GM11168 (cell line): Measurements from ENCODE around the gene PRKN.

Source experiments
- in situ Hi-C: fragments of 300-500 bp; cut with MboI; formaldehyde crosslinking; loops from one replicate; pipeline ENCODE4 v1.12.0; 2022; ENCODE audit warnings: low sequenced_read_pairs; ENCODE audit not compliant: unreplicated experiment

PRKN gene

GRCh38 chr6:162727322-162728182 lies at the start of gene PRKN, which contains the start of gene PACRG:
PRKN (minus strand) TSS chr6:162727766.
PACRG (plus strand) TSS chr6:162727974.
- in situ Hi-C loops, result no loop called here

- in situ Hi-C loops, result no loop called here
Observed at GRCh38 chr6:162777091-162777490, 49.5 kb upstream of the PRKN start.

- in situ Hi-C loops, result no loop called here
Observed at GRCh38 chr6:162773996-162774395, 46.4 kb upstream of the PRKN start.

- in situ Hi-C loops, result no loop called here
Observed at GRCh38 chr6:162772466-162772865, 44.9 kb upstream of the PRKN start.

- in situ Hi-C loops, result no loop called here
Observed at GRCh38 chr6:162770955-162771354, 43.4 kb upstream of the PRKN start.

GRCh38 chr6:162770136-162770535 lies 42.6 kb upstream of the PRKN start:
- in situ Hi-C loops, result no loop called here

- in situ Hi-C loops, result no loop called here
Observed at GRCh38 chr6:162753775-162754174, 26.2 kb upstream of the PRKN start.

- in situ Hi-C loops, result no loop called here
Observed at GRCh38 chr6:162751211-162751859, 23.8 kb upstream of the PRKN start.

- in situ Hi-C loops, result no loop called here
Observed at GRCh38 chr6:162750776-162751175, 23.2 kb upstream of the PRKN start.

GRCh38 chr6:162736961-162737360 lies 9.4 kb upstream of the PRKN start:
- in situ Hi-C loops, result no loop called here

GRCh38 chr6:162733489-162733888 lies 5.9 kb upstream of the PRKN start:
- in situ Hi-C loops, result no loop called here

GRCh38 chr6:162730502-162730901 lies 2.9 kb upstream of the PRKN start:
- in situ Hi-C loops, result no loop called here

GRCh38 chr6:162728706-162729105 lies 1.1 kb upstream of the PRKN start:
- in situ Hi-C loops, result no loop called here

GRCh38 chr6:162728197-162728596 lies 631 bp upstream of the PRKN start:
- in situ Hi-C loops, result no loop called here

GRCh38 chr6:162726947-162727321 lies 632 bp downstream of the PRKN start:
- in situ Hi-C loops, result no loop called here

- in situ Hi-C loops, result no loop called here
Observed at GRCh38 chr6:162722633-162723032, 4.9 kb downstream of the PRKN start.

- in situ Hi-C loops, result no loop called here
Observed at GRCh38 chr6:162722226-162722625, 5.3 kb downstream of the PRKN start.

GRCh38 chr6:162721404-162721687 lies 6.2 kb downstream of the PRKN start:
- in situ Hi-C loops, result no loop called here

- in situ Hi-C loops, result no loop called here
Observed at GRCh38 chr6:162719528-162719927, 8.0 kb downstream of the PRKN start.

GRCh38 chr6:162715601-162716000 lies 12.0 kb downstream of the PRKN start:
- in situ Hi-C loops, result no loop called here

- in situ Hi-C loops, result no loop called here
Observed at GRCh38 chr6:162713974-162714780, 13.4 kb downstream of the PRKN start.
